Retinal pigment epithelial cell (primary cell): ENCODE results near the gene SGSM1.
A peak's percentile ranks its signal among the peaks of the same experiment; 100 is the strongest.

Experiments
- DNase-seq: peaks from one replicate; pipeline ENCODE4 v3.0.0-alpha.2; 2010; ENCODE audit warnings: low read depth
- H3K4me3 ChIP-seq: 2 replicates; pipeline ENCODE4 v1.5.1; 2011; ENCODE audit warnings: mild to moderate bottlenecking, low read length, control low read depth, moderate library complexity
- CTCF ChIP-seq: conservative IDR thresholded peaks from 2 replicates; pipeline ENCODE4 v1.5.1; 2011; ENCODE audit warnings: low read depth, low read length, control low read depth, inconsistent platforms

Gene SGSM1

DNA sequence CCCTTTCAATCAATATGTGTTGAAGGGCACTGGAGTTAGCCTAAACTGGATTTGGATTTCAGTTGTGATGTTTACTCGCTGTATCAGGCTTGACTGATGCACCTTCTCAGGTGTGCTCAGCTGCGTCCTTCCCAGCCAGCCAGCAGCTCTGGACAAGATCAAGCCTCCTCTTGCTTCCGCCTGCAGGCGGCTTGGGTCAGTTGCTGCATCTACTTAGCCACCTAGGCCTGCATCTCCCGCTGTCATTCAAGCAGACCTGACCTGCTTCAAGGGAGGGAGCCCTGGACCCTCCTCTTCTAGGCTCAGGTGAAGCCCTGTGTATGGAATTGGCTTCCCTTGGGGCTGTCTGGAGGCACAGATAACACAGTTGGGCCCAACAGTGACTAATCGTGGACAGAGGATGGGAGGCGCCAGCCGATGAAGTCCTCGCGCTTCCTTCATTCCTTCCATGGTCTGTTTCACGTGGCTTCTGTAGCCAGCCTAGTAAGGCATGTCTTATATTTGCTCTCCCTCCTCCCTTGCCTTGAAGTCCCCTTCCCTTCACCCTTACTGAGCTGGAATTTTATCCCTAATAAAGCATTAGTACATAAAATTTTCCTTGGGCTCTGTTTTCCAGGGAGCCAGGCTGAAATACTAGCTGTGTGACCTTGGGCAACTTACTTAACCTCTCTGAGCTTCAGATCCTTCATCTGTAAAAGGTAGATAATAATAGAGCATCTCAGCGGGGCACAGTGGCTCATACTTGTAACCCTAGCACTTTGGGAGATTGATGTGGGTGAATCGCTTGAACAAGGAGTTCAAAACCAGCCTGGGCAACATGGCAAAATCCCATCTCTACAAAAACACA is 142.6 kb downstream of the SGSM1 start:
- H3K4me3 ChIP-seq, result no peak overlapping the region
- no peak for TF ChIP-seq CTCF

GRCh38 chr22:24950272-24950902 is 144.4 kb downstream of the SGSM1 start:
- H3K4me3 ChIP-seq, result peak overlapping the region; percentile 35
- no peak for DNase-seq
- TF ChIP-seq CTCF, result no peak

More for the DNA sequence above, 142.6 kb downstream of the SGSM1 start:
- no peak for DNase-seq

DNA sequence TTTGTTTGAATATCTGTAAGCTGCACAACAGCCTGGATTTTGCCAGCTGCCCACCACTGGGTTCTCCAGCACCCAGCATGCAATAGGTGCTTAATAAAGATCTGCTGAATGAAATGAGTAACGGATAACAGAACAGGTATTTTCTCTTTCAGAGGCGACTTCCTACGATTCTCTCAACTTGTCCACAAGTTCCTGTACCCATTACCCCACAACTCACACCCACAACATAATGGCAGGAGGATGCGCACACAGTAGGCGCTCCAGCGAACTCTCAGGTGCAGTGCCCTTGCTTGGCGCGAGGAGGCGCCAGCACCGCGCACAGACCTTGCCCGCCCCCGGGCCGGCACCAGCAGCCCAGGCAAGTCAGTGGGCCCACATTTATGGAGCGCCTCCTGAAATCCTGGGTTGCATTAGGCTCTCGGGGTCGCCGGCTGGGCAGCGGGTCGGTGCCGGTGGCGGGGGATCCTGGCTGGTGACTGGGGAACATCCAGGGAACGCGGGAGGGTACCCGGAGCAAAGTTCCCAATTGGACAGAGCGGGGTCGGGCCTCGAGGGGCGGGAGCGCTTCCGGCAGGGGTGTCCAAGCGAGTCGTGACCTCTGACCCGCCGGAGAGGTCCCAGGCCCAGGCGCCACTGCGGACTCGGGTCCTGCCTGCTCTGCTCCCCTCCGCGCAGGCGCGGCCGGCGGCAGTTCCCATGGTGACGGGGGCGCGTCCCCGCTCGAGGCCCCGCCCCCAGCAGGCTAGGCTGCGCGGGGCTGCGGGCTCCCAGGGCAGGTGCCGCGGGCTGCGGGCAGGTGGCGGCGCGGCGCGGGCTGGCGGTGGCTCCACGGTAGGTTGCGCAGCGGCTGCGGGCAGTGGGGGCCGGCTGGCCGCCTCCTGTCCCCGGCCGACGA is 146.2 kb downstream of the SGSM1 start, which contains the start of gene KIAA1671:
Gene KIAA1671 (plus strand): TSS at position 775 of the 895 bp plus-strand sequence. CDS start 75,284 bp downstream, outside the sequence.
- H3K4me3 ChIP-seq, result peak within 1 kb of the TSS; percentile 77
- no peak for DNase-seq
- peak; percentile 99 for TF ChIP-seq CTCF

GRCh38 chr22:24952837-24953383 is 146.9 kb downstream of the SGSM1 start:
- no peak for DNase-seq
- peak overlapping the region; percentile 76 for H3K4me3 ChIP-seq

DNA sequence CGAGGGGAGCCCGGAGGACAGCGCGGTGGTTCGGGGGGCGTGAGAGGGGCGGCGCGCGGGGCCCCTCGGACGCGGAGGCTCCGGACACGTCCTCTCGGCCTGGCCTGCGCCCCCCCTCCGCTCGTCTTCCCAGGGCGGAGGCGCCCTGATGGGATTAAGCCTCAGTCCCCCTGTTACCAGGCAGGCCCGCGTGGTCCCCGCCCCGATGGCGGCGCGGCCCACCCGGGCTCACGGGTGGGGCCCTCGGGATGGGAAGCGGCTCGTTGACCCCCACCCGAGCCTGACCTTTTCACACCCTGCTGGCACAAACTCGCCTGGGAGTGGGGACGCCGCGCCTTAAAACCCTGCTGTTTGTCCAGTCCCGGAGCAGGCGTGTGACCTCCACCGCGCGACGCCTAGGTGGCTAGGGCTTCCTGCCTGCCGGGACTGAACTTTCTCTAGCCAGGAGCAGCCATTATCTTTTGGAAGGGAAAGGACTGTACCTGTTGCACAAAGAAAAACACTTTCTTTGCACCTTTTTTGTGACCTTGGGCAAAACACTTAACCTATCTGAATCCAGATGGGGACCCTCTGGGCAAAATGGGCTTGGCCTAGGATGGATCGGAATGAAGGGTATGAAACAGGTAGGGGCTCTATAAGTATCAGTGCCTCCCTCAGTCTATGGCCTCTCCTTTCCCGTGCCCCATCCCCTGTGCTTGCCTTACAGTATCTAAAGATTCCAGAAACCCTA is 147.5 kb downstream of the SGSM1 start:
- H3K4me3 ChIP-seq, result peak overlapping the region; percentile 76
- DNase-seq, result no peak
- TF ChIP-seq CTCF, result no peak

More at GRCh38 chr22:24952837-24953383, 146.9 kb downstream of the SGSM1 start:
- TF ChIP-seq CTCF, result no peak

DNA sequence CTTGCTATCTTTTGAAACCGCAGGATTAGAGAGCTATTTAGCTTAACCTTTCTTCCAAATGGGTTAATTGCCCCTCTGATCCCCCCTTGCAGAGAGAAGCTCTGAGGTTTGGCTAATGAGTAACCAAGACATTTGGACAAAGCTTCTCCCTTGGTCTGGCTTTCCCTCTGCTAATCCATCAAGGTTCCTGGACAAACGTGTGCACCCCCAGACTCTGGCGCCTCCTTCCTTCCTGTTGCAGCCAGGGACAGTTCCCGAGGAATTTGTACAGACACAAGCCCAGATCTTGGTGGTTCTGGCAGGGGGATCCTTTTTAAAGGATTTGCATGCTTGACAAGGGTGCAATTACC is 148.1 kb downstream of the SGSM1 start:
- peak overlapping the region; percentile 76 for H3K4me3 ChIP-seq

More for the DNA sequence above, 148.1 kb downstream of the SGSM1 start:
- peak; percentile 13 for TF ChIP-seq CTCF
- no peak for DNase-seq
